IPS-20b (cell line): ENCODE results near the gene CPB2.
A peak's percentile ranks its signal among the peaks of the same experiment; 100 is the strongest.

Experiments used
- H3K27ac ChIP-seq: one replicate; pipeline ENCODE4 v1.5.1; 2013; ENCODE audit warnings: low read length
- H3K27me3 ChIP-seq: 2 replicates; pipeline ENCODE4 v1.6.1; 2013; ENCODE audit warnings: mild to moderate bottlenecking, low read length, inconsistent platforms; ENCODE audit not compliant: insufficient read depth
- H3K36me3 ChIP-seq: 2 replicates; pipeline ENCODE4 v1.6.1; 2013; ENCODE audit warnings: low read depth, mild to moderate bottlenecking, inconsistent platforms, low read length, moderate library complexity; ENCODE audit not compliant: insufficient read depth
- H3K4me1 ChIP-seq: 2 replicates; pipeline ENCODE4 v1.6.1; 2013; ENCODE audit warnings: mild to moderate bottlenecking, control low read depth, inconsistent platforms, low read length, moderate library complexity; ENCODE audit not compliant: insufficient read depth
- H3K4me3 ChIP-seq: 2 replicates; pipeline ENCODE4 v1.5.1; 2013; ENCODE audit warnings: mild to moderate bottlenecking, low read length, inconsistent platforms
- H3K9ac ChIP-seq: 2 replicates; pipeline ENCODE4 v1.6.1; 2013; ENCODE audit warnings: low read depth, mild to moderate bottlenecking, inconsistent platforms, low read length, moderate library complexity
- H3K9me3 ChIP-seq: 2 replicates; pipeline ENCODE4 v1.6.1; 2013; ENCODE audit warnings: mild to moderate bottlenecking, low read depth, low read length, inconsistent platforms; ENCODE audit not compliant: insufficient read depth

The CPB2 gene

DNA sequence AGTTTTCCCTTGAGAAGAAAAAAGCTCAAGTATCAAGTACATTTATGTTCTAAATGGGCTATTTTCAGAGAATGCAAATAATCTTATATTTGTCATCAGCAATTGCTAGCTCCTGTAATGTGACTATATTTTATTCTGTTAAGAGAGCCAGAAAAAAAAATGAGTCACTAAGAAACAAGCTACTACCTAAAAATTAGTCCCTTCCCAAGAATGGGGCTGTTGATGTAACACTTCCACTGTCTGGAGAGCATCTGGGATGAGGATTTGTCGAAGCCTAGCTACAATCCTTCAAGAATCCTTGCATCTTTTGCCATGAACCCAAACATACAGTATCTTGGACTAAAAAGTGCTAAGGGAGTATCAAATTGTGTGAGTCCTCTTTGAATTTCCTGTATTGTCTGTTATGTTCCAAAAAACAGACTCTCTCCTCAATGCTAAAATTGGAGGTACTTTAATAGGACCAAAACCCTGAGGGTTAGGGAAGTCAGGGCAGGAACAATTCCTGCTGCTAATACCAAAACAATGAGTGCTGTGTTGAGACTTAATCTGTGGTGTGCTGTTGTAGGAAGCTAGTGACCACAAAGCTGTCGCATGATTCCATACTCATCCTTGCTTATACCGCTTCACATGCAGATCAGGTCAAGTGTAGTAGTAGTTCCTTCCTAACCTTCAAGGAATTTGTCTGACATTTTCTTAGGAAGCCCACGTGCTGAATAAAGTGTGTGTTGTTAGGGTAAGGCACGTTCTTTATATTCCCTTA is 47.4 kb downstream of the CPB2 start:
- Histone ChIP-seq H3K9me3 (no peaks in the 10 kb centered on the region), H3K36me3 (no peaks in the 10 kb centered on the region), H3K4me3 (no peak overlapping the region), H3K27me3 (no peaks in the 10 kb centered on the region), H3K9ac (no peak overlapping the region), H3K27ac (no peak overlapping the region), H3K4me1 (no peaks in the 10 kb centered on the region; the same call in 1 of the 2 replicates)

GRCh38 chr13:46053162-46054012 is 51.4 kb downstream of the CPB2 start:
- Histone ChIP-seq H3K27me3 (no peaks in the 10 kb centered on the region), H3K36me3 (no peaks in the 10 kb centered on the region), H3K4me1 (peaks cover 8% of the 10 kb centered on the region), H3K9me3 (no peaks in the 10 kb centered on the region), H3K4me3 (peak overlapping the region; percentile 93), H3K9ac (peak overlapping the region; percentile 88; the same call in 1 of the 2 replicates), H3K27ac (no peak overlapping the region)

DNA sequence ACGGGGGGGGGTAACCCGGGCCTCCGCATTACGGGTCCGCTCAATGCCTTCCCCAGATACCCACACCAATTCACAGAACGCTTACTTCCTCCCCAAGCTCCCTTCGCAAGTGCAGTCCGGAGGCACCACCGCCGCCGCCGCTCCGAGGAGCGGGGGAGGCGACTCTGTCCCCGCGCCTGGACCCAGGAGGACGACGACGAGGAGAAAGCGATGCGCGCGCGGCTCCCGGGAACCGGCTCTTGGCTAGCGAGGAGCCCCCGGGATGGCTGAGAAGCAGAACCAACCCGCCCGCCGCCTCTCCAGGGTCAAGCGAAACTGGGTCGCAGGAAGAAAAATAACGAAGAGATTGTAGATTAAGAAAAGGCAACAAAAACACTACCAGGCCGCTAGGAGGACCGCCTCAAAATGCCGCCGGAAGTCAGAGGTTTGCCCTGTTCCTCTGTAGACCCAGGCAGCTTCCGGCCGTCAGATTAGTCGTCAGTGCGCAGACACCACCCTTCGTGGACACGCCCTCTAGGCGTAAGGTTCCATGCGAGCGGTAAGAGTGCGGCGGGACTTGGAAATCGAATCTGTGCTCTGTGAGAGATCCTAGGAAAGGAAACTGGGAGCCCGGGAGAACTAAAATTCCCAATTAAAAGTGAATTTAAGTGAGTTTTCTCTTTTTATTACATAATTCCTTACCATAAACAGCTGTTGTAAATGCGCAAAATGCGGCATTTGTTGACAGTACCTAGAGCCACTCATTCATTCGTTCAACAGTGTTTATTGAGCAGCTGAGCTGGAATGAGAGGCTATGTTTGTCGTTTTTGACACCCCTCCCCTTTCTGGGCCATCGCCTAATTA is 52.3 kb downstream of the CPB2 start, which contains the start of gene ZC3H13:
Gene ZC3H13, minus strand, starts transcription at position 428 of the 843 bp plus-strand sequence. CDS start 7,239 bp downstream, outside the sequence.
- peak within 1 kb of the TSS; percentile 26 for H3K27ac ChIP-seq
- peak within 1 kb of the TSS; percentile 93 for H3K4me3 ChIP-seq
- no peaks in the 10 kb centered on the region for H3K27me3 ChIP-seq
- H3K4me1 ChIP-seq = peaks cover 8% of the 10 kb centered on the region
- H3K9me3 ChIP-seq = no peaks in the 10 kb centered on the region
- no peaks in the 10 kb centered on the region for H3K36me3 ChIP-seq
- H3K9ac ChIP-seq = peak within 1 kb of the TSS; percentile 88

- peak overlapping the region; percentile 88 for H3K9ac ChIP-seq
- peak overlapping the region; percentile 26 for H3K27ac ChIP-seq
- no peaks in the 10 kb centered on the region for H3K36me3 ChIP-seq
- peak overlapping the region; percentile 93 for H3K4me3 ChIP-seq
- H3K27me3 ChIP-seq = no peaks in the 10 kb centered on the region
- H3K4me1 ChIP-seq = peaks cover 8% of the 10 kb centered on the region
- H3K9me3 ChIP-seq = no peaks in the 10 kb centered on the region
Observed at GRCh38 chr13:46051968-46052318, 52.9 kb downstream of the CPB2 start.

- Histone ChIP-seq H3K4me3 (peak overlapping the region; percentile 93), H3K9me3 (no peaks in the 10 kb centered on the region), H3K36me3 (no peaks in the 10 kb centered on the region), H3K4me1 (peaks cover 8% of the 10 kb centered on the region), H3K9ac (no peak overlapping the region), H3K27ac (no peak overlapping the region), H3K27me3 (no peaks in the 10 kb centered on the region)
Observed at GRCh38 chr13:46050771-46051170, 54.1 kb downstream of the CPB2 start.

DNA sequence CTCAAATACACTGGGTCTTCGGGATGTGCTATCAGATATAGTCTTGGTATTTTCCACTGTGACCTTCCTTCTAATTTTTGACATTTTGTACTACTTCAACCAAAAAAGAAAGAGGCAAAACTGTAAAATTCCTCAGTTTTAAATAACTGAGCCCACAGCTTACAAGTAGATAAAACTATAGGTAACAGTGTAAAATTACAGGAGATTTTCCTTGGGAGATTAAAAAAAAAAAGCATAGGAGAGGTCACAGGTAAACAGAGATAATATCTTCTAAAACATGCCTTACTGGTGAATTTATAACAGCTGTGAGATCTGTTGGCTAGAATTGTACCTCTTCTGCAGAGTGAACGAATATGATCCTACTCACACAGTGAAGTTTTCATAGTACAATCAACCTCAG is 59.4 kb downstream of the CPB2 start:
- no peaks in the 10 kb centered on the region for H3K4me1 ChIP-seq
- no peaks in the 10 kb centered on the region for H3K9me3 ChIP-seq
- H3K27ac ChIP-seq = no peak overlapping the region
- no peaks in the 10 kb centered on the region for H3K27me3 ChIP-seq
- no peak overlapping the region for H3K4me3 ChIP-seq
- no peak overlapping the region for H3K9ac ChIP-seq
- H3K36me3 ChIP-seq = peaks cover 17% of the 10 kb centered on the region

- H3K9me3 ChIP-seq = no peaks in the 10 kb centered on the region
- H3K9ac ChIP-seq = no peak overlapping the region
Observed at GRCh38 chr13:46043647-46044046, 61.2 kb downstream of the CPB2 start.

DNA sequence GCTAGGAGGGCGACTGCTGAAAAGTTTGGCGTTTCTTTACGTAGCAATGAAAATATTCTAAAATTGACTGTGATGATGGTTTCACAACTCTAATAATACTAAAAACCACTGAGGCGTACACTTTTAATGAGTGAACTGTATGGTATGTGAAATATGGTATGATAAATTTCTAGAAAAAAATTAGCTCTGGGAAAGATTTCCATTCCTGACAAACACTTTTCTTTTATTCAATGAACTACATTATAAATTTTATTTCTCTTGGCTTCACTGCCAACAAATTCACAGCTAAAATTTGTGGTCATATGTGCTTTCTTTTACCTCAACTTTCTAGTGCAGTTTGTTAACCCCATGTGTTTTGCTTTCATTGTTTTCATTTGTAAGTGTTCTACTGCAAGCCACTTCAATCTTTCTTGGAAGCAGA is 63.4 kb downstream of the CPB2 start:
- H3K27ac ChIP-seq = no peak overlapping the region
- H3K9ac ChIP-seq = no peak overlapping the region
- H3K4me3 ChIP-seq = no peak overlapping the region
- H3K9me3 ChIP-seq = no peaks in the 10 kb centered on the region
- no peaks in the 10 kb centered on the region for H3K4me1 ChIP-seq
- no peaks in the 10 kb centered on the region for H3K27me3 ChIP-seq
- H3K36me3 ChIP-seq = peaks cover 42% of the 10 kb centered on the region

More at GRCh38 chr13:46043647-46044046, 61.2 kb downstream of the CPB2 start:
- Histone ChIP-seq H3K27ac (no peak overlapping the region), H3K36me3 (peaks cover 33% of the 10 kb centered on the region), H3K27me3 (no peaks in the 10 kb centered on the region), H3K4me1 (no peaks in the 10 kb centered on the region), H3K4me3 (no peak overlapping the region)

DNA sequence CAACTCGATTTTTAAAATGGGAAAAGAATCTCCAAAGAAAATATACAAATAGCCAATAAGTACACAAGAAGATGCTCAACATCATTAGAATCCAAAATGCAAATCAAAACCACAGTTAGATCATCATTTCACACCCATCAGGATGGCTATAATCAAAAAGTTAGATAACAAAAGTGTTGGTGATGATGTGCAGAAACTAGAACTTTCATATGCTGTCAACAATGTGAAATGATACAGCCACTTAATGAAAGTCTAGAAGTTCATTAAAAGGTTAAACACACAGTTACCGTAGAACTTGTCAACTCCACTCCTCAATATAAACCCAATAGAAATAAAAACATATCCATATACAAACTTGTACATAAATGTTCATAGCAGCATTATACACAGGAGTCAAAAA is 64.1 kb downstream of the CPB2 start:
- no peak overlapping the region for H3K9ac ChIP-seq
- no peak overlapping the region for H3K4me3 ChIP-seq
- H3K27me3 ChIP-seq = no peaks in the 10 kb centered on the region
- no peaks in the 10 kb centered on the region for H3K4me1 ChIP-seq
- H3K9me3 ChIP-seq = no peaks in the 10 kb centered on the region
- no peak overlapping the region for H3K27ac ChIP-seq
- H3K36me3 ChIP-seq = peaks cover 42% of the 10 kb centered on the region

DNA sequence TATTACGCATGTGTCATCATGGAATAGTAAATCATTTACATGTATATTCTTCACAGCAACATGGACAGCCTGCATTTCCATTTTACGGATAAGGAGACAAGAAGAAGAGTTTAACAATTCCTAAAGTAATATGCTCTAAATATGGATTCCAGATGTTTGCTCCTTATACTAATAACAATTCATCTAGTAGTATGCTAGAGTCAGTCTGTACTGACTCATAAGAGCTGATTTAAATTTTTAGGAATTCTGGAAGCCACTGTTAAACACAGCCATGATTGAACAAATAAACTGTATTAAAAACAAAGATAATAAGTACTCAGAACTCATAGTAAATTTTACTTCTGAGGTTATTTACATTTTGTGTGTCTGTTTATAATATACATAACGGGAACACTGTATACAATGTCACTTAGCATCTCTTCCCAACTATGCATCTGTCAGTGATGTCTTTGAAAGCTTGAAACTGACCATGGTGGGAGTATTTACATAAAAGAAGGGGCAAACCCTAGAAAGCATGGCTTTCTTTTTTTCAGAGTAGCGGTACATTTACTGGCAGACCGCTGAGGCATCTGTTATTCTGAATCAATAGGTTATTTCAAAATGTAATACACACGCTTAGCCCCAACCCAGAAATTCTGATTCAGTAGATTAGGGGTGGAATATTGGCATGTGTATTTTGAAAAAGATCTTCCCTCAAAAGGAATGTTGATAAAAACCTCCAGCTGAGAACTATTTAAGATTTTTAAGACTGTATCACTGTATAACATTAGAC is 65.2 kb downstream of the CPB2 start:
- Histone ChIP-seq H3K9me3 (no peaks in the 10 kb centered on the region), H3K9ac (no peak overlapping the region), H3K4me1 (no peaks in the 10 kb centered on the region), H3K4me3 (no peak overlapping the region), H3K27ac (no peak overlapping the region), H3K27me3 (no peaks in the 10 kb centered on the region), H3K36me3 (peaks cover 46% of the 10 kb centered on the region)

DNA sequence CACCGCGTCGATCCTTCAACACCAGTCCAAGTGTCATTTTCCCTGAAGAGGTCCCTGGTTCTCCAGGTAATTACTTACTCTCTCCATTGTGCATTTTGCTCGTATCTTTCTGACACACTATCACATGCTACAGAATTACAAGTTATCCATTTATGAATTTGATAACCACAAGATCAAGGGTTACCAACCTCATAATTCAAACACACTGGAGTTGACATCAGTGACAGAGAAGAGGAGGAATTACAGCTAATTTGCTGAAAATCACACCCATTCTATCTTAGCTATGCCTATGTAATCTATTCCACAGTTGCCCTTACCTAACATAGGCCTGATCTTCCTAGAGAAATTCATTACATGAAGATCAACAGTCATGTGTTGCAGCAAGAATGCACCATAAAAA is 66.5 kb downstream of the CPB2 start:
- Histone ChIP-seq H3K9me3 (no peaks in the 10 kb centered on the region), H3K27me3 (no peaks in the 10 kb centered on the region), H3K9ac (no peak overlapping the region), H3K4me1 (no peaks in the 10 kb centered on the region), H3K27ac (no peak overlapping the region), H3K36me3 (peaks cover 55% of the 10 kb centered on the region), H3K4me3 (no peak overlapping the region)
